Measurements from ENCODE around the gene HIVEP3. TPM values are rescaled to one million over a fixed set of nuclear protein-coding genes. Genes with fewer than 3 reads are reported as not detected.

HIVEP3 gene
- total RNA-seq, 4 donors from 2014 or later: 4.6 to 8.3 (median 6.5) TPM

GRCh38 chr1:41456847-41457540 is 461.7 kb downstream of the HIVEP3 start:
- no peak overlapping the region for H3K27ac ChIP-seq
- TF ChIP-seq POLR2A (IDR thresholded peaks at IDR 0.05): no peak
- TF ChIP-seq CTCF (IDR thresholded peaks at IDR 0.05): no peak
- DNase-seq: no peak

More at GRCh38 chr1:41456847-41457540, 461.7 kb downstream of the HIVEP3 start:
- H3K27me3 ChIP-seq: no peaks in the 10 kb centered on the region
- H3K9me3 ChIP-seq: no peaks in the 10 kb centered on the region
- H3K4me3 ChIP-seq: no peak overlapping the region
- no peaks in the 10 kb centered on the region for H3K36me3 ChIP-seq
- peaks cover 0 to 47% (median 11%) of the 10 kb centered on the region in 4 donors for H3K4me1 ChIP-seq

Small RNAs within 50 kb of the gene (small RNA-seq; reads per million reads assigned to genes)
- 0 reads per million in 2 donors for gene RNA5SP45

Other genes starting within 250 kb of the HIVEP3 start
- gene GUCA2B, start 234.5 kb upstream of the HIVEP3 start, total RNA-seq: 100 to 1,000 TPM in 3 of 4 donors, 10 to 100 TPM in 1; 35.5 to 708 (median 256) TPM
- 1,000 to 10,000 TPM in 3 of 4 donors, 10 to 100 TPM in 1; 27.2 to 4,654 (median 2,038) TPM for gene GUCA2A, start 245.8 kb upstream of the HIVEP3 start, total RNA-seq